AG04449 (cell line): Measurements from ENCODE around the gene NR6A1.

ENCODE experiments used
- CTCF ChIA-PET: fragments of 350-600 bp; formaldehyde crosslinking; extraction: SDS; loops from one replicate; lab custom pipeline; 2021; ENCODE audit warnings: antibody characterized with exemption; lab: Yijun Ruan, JAX
- POLR2A ChIA-PET: fragments of 400-600, 350-600 bp; formaldehyde crosslinking; extraction: SDS; loops from one replicate; lab custom pipeline; 2020; ENCODE audit warnings: antibody characterized with exemption, inconsistent platforms; lab: Yijun Ruan, JAX
- DNase-seq: peaks from one replicate; pipeline ENCODE4 v3.0.0-alpha.2; 2010; ENCODE audit warnings: low read depth, low spot score
- H3K4me3 ChIP-seq: 2 replicates; pipeline ENCODE4 v1.5.1; 2011; ENCODE audit warnings: low read depth, mild to moderate bottlenecking, control low read depth, low read length
- CTCF ChIP-seq: IDR thresholded peaks from one replicate; pipeline ENCODE4 v1.5.1; 2011; ENCODE audit warnings: mild to moderate bottlenecking, moderate library complexity, low read length, control low read depth, inconsistent platforms; ENCODE audit not compliant: insufficient read depth; ENCODE audit errors: missing control alignments

The NR6A1 gene

GRCh38 chr9:124800306-124801259, 29.5 kb upstream of the NR6A1 start:
- no peak overlapping the region for H3K4me3 ChIP-seq
- ChIA-PET POLR2A (no interaction called here), CTCF (interaction anchor here (1.0 to 10.5 kb wide), 6 partner anchors 11 to 573 kb away, joined by 3 to 138 read pairs (median 4); partner anchors contain the start of genes NR6A1, OLFML2A and WDR38)
- no peak for TF ChIP-seq CTCF
- DNase-seq: no peak

GRCh38 chr9:124799274-124800006, 28.3 kb upstream of the NR6A1 start:
- POLR2A ChIA-PET: no interaction called here
- no peak for TF ChIP-seq CTCF
- no peak for DNase-seq
- no peak overlapping the region for H3K4me3 ChIP-seq
- CTCF ChIA-PET: interaction anchor here (0.9 to 10.5 kb wide), 6 partner anchors 10 to 54 kb away, joined by 3 to 138 read pairs (median 4); partner anchors contain the start of genes NR6A1, OLFML2A and WDR38

- TF ChIP-seq CTCF: no peak
- H3K4me3 ChIP-seq: no peak overlapping the region
- ChIA-PET POLR2A (interaction anchor here (0.9 kb wide), 1 partner anchor 21 kb away, joined by 3 read pairs; the partner anchor contains the start of gene OLFML2A), CTCF (interaction anchor here (1.2 to 10.5 kb wide), 4 partner anchors 13 to 54 kb away, joined by 5 to 138 read pairs (median 14); partner anchors contain the start of genes NR6A1 and OLFML2A)
- no peak for DNase-seq
These were observed 26.4 kb upstream of the NR6A1 start for GRCh38 chr9:124797343-124798103.

- DNase-seq: no peak
These were observed 24.8 kb upstream of the NR6A1 start for GRCh38 chr9:124795881-124796431.

More at GRCh38 chr9:124795881-124796431, 24.8 kb upstream of the NR6A1 start:
- TF ChIP-seq CTCF: no peak
- no peak overlapping the region for H3K4me3 ChIP-seq
- ChIA-PET CTCF (interaction anchor here (0.9 to 10.5 kb wide), 11 partner anchors 9 to 60 kb away, joined by 3 to 138 read pairs (median 5); partner anchors contain the start of genes NR6A1, OLFML2A and WDR38), POLR2A (no interaction called here)
